Stimulated activated CD8-positive, alpha-beta memory T cell treated with anti-CD3 and anti-CD28 coated beads, Interleukin-4, amount 100 ng/mL, for 24 hours (primary cell): ENCODE results near the gene CDC42.

Experiments
- DNase-seq: peaks from one replicate; pipeline ENCODE4 v3.0.0-alpha.2; 2020; ENCODE audit warnings: low read depth

Gene CDC42

GRCh38 chr1:22037520-22037919 is 15.0 kb upstream of the CDC42 start:
- no peak for DNase-seq

- no peak for DNase-seq
Observed at GRCh38 chr1:22038036-22038435, 14.5 kb upstream of the CDC42 start.

- DNase-seq: peak; percentile 75
Observed at GRCh38 chr1:22039594-22040285, 12.8 kb upstream of the CDC42 start.

GRCh38 chr1:22040286-22040623 is 12.3 kb upstream of the CDC42 start:
- DNase-seq: no peak

- no peak for DNase-seq
Observed at GRCh38 chr1:22041505-22041904, 11.0 kb upstream of the CDC42 start.

- no peak for DNase-seq
Observed at GRCh38 chr1:22043198-22043769, 9.2 kb upstream of the CDC42 start.

- DNase-seq: no peak
Observed at GRCh38 chr1:22044690-22045420, 7.7 kb upstream of the CDC42 start.

GRCh38 chr1:22045604-22046228 is 6.8 kb upstream of the CDC42 start:
- DNase-seq: no peak

- DNase-seq: no peak
Observed at GRCh38 chr1:22048351-22049192, 3.9 kb upstream of the CDC42 start.

GRCh38 chr1:22050330-22050729 is 2.2 kb upstream of the CDC42 start:
- no peak for DNase-seq

GRCh38 chr1:22051607-22052114 is 848 bp upstream of the CDC42 start:
- DNase-seq: no peak

GRCh38 chr1:22053017-22053860 is 730 bp downstream of the CDC42 start:
- no peak for DNase-seq

- no peak for DNase-seq
Observed at GRCh38 chr1:22053861-22054770, 1.6 kb downstream of the CDC42 start.

- no peak for DNase-seq
Observed at GRCh38 chr1:22055463-22055862, 3.0 kb downstream of the CDC42 start.

- no peak for DNase-seq
Observed at GRCh38 chr1:22056043-22056442, 3.5 kb downstream of the CDC42 start.

- DNase-seq: no peak
Observed at GRCh38 chr1:22056936-22057335, 4.4 kb downstream of the CDC42 start.

- DNase-seq: no peak
Observed at GRCh38 chr1:22057861-22058260, 5.4 kb downstream of the CDC42 start.

GRCh38 chr1:22064751-22065402 is 12.4 kb downstream of the CDC42 start:
- DNase-seq: no peak

GRCh38 chr1:22071511-22071910 is 19.0 kb downstream of the CDC42 start:
- no peak for DNase-seq
